ENCODE measurements around the gene UGT1A10. TPM values are rescaled to one million over a fixed set of nuclear protein-coding genes. Genes with fewer than 3 reads are reported as not detected.

The UGT1A10 gene
- total and polyA plus RNA-seq, 12 donors, result not detected

GRCh38 chr2:233692648-233693047, 56.4 kb downstream of the UGT1A10 start, which contains the start of gene UGT1A6:
UGT1A6 (plus strand) TSS chr2:233692890; CDS start chr2:233693005, 115 bp downstream.
- WGBS, 2 donors, result 86 to 90% methylated on average over 4 of the region's 4 CpGs
- Histone ChIP-seq H3K4me1 (no peaks in the 10 kb centered on the region), H3K27ac (no peak within 1 kb of the TSS), H3K4me3 (no peak within 1 kb of the TSS), H3K9me3 (no peaks in the 10 kb centered on the region), H3K36me3 (no peaks in the 10 kb centered on the region), H3K27me3 (peaks cover 0 to 3% (median 0%) of the 10 kb centered on the region in 7 donors)
- ATAC-seq (no peak), DNase-seq (no peak)
- intact Hi-C loops (cut with DNase I), result no loop called here
- TF ChIP-seq, protein P1, sequence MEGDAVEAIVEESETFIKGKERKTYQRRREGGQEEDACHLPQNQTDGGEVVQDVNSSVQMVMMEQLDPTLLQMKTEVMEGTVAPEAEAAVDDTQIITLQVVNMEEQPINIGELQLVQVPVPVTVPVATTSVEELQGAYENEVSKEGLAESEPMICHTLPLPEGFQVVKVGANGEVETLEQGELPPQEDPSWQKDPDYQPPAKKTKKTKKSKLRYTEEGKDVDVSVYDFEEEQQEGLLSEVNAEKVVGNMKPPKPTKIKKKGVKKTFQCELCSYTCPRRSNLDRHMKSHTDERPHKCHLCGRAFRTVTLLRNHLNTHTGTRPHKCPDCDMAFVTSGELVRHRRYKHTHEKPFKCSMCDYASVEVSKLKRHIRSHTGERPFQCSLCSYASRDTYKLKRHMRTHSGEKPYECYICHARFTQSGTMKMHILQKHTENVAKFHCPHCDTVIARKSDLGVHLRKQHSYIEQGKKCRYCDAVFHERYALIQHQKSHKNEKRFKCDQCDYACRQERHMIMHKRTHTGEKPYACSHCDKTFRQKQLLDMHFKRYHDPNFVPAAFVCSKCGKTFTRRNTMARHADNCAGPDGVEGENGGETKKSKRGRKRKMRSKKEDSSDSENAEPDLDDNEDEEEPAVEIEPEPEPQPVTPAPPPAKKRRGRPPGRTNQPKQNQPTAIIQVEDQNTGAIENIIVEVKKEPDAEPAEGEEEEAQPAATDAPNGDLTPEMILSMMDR (IDR thresholded peaks at IDR 0.05), result no peak

DNA sequence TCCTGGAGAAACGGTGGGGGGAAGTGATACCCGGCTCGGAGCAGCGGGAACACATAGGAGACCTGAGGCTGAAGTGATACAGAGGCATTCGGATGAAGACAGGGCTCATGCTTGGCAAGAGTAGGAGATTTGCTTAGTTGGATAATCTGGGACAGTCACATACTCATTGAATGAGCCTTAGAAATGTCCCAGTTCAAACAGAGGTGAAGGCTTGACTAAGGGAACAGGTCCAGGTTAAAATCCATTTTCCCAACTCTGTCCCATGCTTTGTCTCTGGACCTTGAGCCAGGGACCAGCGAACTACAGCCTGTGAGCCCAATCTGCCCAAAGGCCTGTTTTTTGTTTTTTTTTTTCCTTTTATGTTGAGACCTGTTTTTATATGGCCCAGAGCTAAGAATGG, 57.7 kb downstream of the UGT1A10 start:
- ATAC-seq, result no peak

GRCh38 chr2:233698740-233699139, 62.5 kb downstream of the UGT1A10 start:
- H3K9me3 ChIP-seq, result peaks cover 0 to 5% (median 0%) of the 10 kb centered on the region in 11 donors
- H3K36me3 ChIP-seq, result no peaks in the 10 kb centered on the region
- no peak overlapping the region for H3K4me3 ChIP-seq
- intact Hi-C loops (cut with DNase I), result no loop called here
- H3K27me3 ChIP-seq, result peaks cover 0 to 9% (median 0%) of the 10 kb centered on the region in 7 donors
- no peak for DNase-seq
- ATAC-seq, result no peak
- WGBS, 2 donors, result 76 to 92% methylated on average over 4 of the region's 4 CpGs
- no peaks in the 10 kb centered on the region for H3K4me1 ChIP-seq
- TF ChIP-seq, protein P1 (IDR thresholded peaks at IDR 0.05), result no peak
- H3K27ac ChIP-seq, result no peak overlapping the region

More for the DNA sequence above, 57.7 kb downstream of the UGT1A10 start:
- Histone ChIP-seq H3K27ac (no peak overlapping the region), H3K9me3 (no peaks in the 10 kb centered on the region), H3K4me3 (no peak overlapping the region), H3K4me1 (no peaks in the 10 kb centered on the region), H3K27me3 (peaks cover 0 to 7% (median 2%) of the 10 kb centered on the region in 7 donors), H3K36me3 (no peaks in the 10 kb centered on the region)
- 52 to 54% methylated on average over 6 of the region's 6 CpGs for WGBS, 2 donors
- TF ChIP-seq, protein P1 (IDR thresholded peaks at IDR 0.05), result no peak
- intact Hi-C loops (cut with DNase I), result no loop called here
- no peak for DNase-seq

DNA sequence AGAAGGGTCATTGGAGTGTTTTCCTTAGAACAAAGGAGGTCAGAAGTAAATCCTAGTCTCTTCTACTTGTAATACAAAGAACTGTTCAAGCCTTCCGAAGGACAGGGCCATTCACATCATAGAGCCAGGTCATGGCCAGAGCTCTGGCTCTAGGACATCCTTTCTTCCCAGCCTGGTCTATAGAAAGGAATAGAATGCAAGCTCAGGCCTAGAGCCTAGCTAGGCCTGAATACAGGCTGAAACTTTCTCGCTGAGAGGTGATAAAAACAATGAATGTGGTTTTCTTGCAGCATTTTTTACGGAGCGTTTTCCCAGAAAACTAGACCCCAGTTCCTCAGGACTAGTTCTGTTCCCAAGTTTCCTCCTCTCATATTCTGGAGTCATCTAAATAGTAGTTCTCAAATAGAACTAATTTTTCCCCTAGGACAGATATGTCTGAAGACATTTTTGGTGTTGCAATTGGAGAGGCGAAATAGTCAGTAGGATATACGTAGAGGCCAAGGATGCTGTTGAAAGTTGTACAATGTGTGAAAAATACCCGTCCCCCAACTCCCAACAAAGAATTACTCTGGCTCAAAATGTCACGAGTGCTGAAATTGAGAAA, 63.3 kb downstream of the UGT1A10 start:
- 87% methylated on average over 8 of the region's 8 CpGs for WGBS, 2 donors
- Histone ChIP-seq H3K36me3 (no peaks in the 10 kb centered on the region), H3K4me1 (no peaks in the 10 kb centered on the region), H3K9me3 (peaks cover 0 to 12% (median 0%) of the 10 kb centered on the region in 11 donors), H3K4me3 (no peak overlapping the region), H3K27me3 (peaks cover 0 to 9% (median 0%) of the 10 kb centered on the region in 7 donors), H3K27ac (no peak overlapping the region)
- DNase-seq (no peak), ATAC-seq (no peak)
- TF ChIP-seq, protein P1 (IDR thresholded peaks at IDR 0.05), result no peak
- intact Hi-C loops (cut with DNase I), result no loop called here
